Uterus (tissue), 2 donors: ENCODE measurements around the gene MCOLN2.

Source experiments
- POLR2A ChIP-seq, 2 donors: fragments of 450-650 bp; IDR thresholded peaks; one replicate each; pipeline ENCODE4 v1.6.1; 2016; ENCODE audit warnings: antibody characterized with exemption in 2 of 2, mild to moderate bottlenecking in 1 of 2, moderate library complexity in 1 of 2
- TF ChIP-seq, protein P1 (sequence below), 4 experiments: fragments of 200-600 bp in 2 of 4; fragments of 450-650 bp in 2 of 4; sonication (generic) in 2 of 4; IDR thresholded peaks; one replicate each; pipeline ENCODE4 v1.5.1; 2016 to 2019; ENCODE audit warnings: antibody characterized with exemption in 4 of 4, mild to moderate bottlenecking in 2 of 4, moderate library complexity in 1 of 4

DNA sequence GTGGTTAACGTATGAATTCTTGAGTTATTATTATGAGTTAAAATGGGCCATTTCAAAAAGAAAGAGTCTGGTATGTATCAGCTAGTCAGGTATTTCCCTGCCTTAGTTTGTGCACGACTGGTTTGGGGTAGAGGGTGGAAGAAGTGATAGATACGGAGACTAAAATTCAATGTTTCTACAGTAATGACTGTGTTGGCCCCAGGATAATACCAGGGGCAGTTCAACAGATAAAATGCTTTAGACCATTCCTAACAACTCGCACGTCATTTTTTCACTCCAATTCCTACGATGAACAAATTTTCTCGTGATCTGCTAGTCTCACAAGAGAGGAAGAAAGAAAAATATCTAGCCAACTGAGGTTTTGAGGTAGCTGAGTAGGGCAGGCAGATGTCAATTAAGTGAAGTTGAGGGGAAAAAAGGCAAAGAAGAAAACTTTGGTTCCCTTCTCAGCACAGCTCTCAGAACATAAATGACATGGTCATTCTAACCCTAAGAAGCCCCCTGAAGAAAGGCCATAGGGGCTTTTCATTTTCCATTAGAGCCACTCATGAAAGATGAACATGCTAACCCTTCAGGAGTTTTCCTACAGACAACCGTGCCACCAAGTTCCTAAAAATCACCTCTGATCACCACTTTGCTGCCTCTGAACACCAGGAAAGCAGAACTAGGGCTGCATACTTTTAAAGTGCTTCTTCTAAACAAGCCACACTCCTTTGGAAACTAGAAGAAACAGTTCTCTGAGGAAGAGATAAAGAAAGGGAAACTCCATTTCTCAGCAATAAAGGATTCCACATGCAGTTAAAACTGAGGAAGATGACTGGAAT lies 5.6 kb downstream of the MCOLN2 start:
- TF ChIP-seq, protein P1, sequence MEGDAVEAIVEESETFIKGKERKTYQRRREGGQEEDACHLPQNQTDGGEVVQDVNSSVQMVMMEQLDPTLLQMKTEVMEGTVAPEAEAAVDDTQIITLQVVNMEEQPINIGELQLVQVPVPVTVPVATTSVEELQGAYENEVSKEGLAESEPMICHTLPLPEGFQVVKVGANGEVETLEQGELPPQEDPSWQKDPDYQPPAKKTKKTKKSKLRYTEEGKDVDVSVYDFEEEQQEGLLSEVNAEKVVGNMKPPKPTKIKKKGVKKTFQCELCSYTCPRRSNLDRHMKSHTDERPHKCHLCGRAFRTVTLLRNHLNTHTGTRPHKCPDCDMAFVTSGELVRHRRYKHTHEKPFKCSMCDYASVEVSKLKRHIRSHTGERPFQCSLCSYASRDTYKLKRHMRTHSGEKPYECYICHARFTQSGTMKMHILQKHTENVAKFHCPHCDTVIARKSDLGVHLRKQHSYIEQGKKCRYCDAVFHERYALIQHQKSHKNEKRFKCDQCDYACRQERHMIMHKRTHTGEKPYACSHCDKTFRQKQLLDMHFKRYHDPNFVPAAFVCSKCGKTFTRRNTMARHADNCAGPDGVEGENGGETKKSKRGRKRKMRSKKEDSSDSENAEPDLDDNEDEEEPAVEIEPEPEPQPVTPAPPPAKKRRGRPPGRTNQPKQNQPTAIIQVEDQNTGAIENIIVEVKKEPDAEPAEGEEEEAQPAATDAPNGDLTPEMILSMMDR (IDR thresholded peaks at IDR 0.05), result no peak
- TF ChIP-seq POLR2A (IDR thresholded peaks at IDR 0.05), result no peak
